ENCODE results near the gene OR1Q1. TPM values are rescaled to one million over a fixed set of nuclear protein-coding genes. Genes with fewer than 3 reads are reported as not detected.

Gene OR1Q1
- total RNA-seq, 1 experiment from 2014 or later: not detected

DNA sequence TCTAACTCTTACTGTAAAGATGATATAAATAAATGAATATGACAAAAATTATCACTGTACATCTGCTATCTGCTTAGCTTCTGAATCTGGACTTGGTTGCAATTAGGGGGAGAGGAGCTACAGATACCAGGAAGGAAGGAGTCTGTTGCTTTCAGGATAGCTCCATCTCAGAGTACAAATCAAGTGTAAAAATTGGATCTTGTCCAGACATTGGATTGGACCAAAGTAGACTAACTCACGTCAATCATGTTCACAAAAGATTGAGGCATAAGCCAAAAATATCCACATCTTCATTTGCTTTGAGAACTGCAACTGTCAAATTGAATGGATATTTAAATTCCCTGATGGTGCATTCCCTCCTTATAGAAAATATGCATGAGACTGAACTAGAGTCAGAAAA, 8.8 kb upstream of the OR1Q1 start:
- no CpG with 5 or more reads among the region's 1 CpG for WGBS (ENCODE audit: extremely low coverage, insufficient read length, low lambda C conversion rate)
- no peaks in the 10 kb centered on the region for H3K4me1 ChIP-seq (ENCODE audit: insufficient read depth, low read length)
- no peak overlapping the region for H3K56ac ChIP-seq (ENCODE audit: insufficient read length, low read depth, low read length)
- no peak overlapping the region for H3K27ac ChIP-seq (ENCODE audit: insufficient read length, low read depth, low read length)
- no peak overlapping the region for H2BK120ac ChIP-seq (ENCODE audit: low read depth, low read length, poor library complexity, severe bottlenecking)
- no peak overlapping the region for H2BK5ac ChIP-seq (ENCODE audit: insufficient read length, low read length)
- Mint-ChIP-seq H3K36me3 (ENCODE audit: insufficient read depth in 1 of 3, low read depth in 3 of 3) (peaks cover 2 to 17% (median 3%) of the 10 kb centered on the region in 3 experiments; a peak in 5 of 7 replicates), H3K27ac (no peak overlapping the region), H3K9me3 (peaks cover 79 to 92% of the 10 kb centered on the region in 2 experiments), H3K4me3 (no peak overlapping the region), H3K27me3 (ENCODE audit: low read depth) (0 out of 2 replicates have a peak, but pooled peaks cover 1% of the 10 kb centered on the region), H3K4me1 (no peaks in the 10 kb centered on the region)
- no peak overlapping the region for H2AFZ ChIP-seq (ENCODE audit: low read length)
- no peak overlapping the region for H2BK20ac ChIP-seq (ENCODE audit: low read depth, low read length, poor library complexity, severe bottlenecking)
- H3K4ac ChIP-seq (ENCODE audit: low read depth, low read length): no peak overlapping the region
- no peaks in the 10 kb centered on the region for H4K20me1 ChIP-seq (ENCODE audit: control insufficient read depth, insufficient read depth, insufficient read length)
- H2AK5ac ChIP-seq (ENCODE audit: insufficient read length, low read length): no peak overlapping the region
- H3K27me3 ChIP-seq (ENCODE audit: insufficient read depth, low read length): no peaks in the 10 kb centered on the region
- no peaks in the 10 kb centered on the region for H3K79me1 ChIP-seq (ENCODE audit: insufficient read depth, low read depth, low read length, poor library complexity, severe bottlenecking)
- H4K8ac ChIP-seq (replicated peaks; ENCODE audit: insufficient read length, low read depth, low read length): no peak overlapping the region
- H2BK15ac ChIP-seq (ENCODE audit: low read depth, low read length): no peak overlapping the region
- H3K79me2 ChIP-seq (ENCODE audit: insufficient read depth, low read length): no peaks in the 10 kb centered on the region
- H3K4me2 ChIP-seq (ENCODE audit: insufficient read depth, insufficient read length, low read length): no peak overlapping the region
- H3K14ac ChIP-seq (ENCODE audit: insufficient read depth, low read length): no peak overlapping the region
- H3K23ac ChIP-seq (ENCODE audit: insufficient read length, low read depth, low read length): no peak overlapping the region
- no peak for DNase-seq
- H3K9ac ChIP-seq (ENCODE audit: extremely low read depth, insufficient read length, low read length): no peak overlapping the region
- peaks cover 68% of the 10 kb centered on the region for H3K9me3 ChIP-seq (ENCODE audit: control insufficient read depth, low read depth, low read length)
- H3K23me2 ChIP-seq (ENCODE audit: insufficient read length, low read depth, low read length, poor library complexity, severe bottlenecking): no peaks in the 10 kb centered on the region
- no peak overlapping the region for H3K18ac ChIP-seq (ENCODE audit: insufficient read length, low read depth, low read length)
- no peak overlapping the region for H2BK12ac ChIP-seq (ENCODE audit: insufficient read length, low read depth, low read length)
- H3T11ph ChIP-seq (ENCODE audit: low read length): no peak overlapping the region
- no peak overlapping the region for H4K91ac ChIP-seq (ENCODE audit: insufficient read length, low read depth, low read length)
- TF ChIP-seq, protein P1, sequence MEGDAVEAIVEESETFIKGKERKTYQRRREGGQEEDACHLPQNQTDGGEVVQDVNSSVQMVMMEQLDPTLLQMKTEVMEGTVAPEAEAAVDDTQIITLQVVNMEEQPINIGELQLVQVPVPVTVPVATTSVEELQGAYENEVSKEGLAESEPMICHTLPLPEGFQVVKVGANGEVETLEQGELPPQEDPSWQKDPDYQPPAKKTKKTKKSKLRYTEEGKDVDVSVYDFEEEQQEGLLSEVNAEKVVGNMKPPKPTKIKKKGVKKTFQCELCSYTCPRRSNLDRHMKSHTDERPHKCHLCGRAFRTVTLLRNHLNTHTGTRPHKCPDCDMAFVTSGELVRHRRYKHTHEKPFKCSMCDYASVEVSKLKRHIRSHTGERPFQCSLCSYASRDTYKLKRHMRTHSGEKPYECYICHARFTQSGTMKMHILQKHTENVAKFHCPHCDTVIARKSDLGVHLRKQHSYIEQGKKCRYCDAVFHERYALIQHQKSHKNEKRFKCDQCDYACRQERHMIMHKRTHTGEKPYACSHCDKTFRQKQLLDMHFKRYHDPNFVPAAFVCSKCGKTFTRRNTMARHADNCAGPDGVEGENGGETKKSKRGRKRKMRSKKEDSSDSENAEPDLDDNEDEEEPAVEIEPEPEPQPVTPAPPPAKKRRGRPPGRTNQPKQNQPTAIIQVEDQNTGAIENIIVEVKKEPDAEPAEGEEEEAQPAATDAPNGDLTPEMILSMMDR (conservative IDR thresholded peaks at IDR 0.05): no peak
- H4K5ac ChIP-seq (ENCODE audit: insufficient read length, low read depth, low read length): no peak overlapping the region
